ENCODE results near the gene TMEM116.
"Not testable (repeated sequence)": the region's sequence is repeated elsewhere in the genome, so short reads cannot be mapped to it uniquely, and the experiment has no call there.

Gene TMEM116

DNA sequence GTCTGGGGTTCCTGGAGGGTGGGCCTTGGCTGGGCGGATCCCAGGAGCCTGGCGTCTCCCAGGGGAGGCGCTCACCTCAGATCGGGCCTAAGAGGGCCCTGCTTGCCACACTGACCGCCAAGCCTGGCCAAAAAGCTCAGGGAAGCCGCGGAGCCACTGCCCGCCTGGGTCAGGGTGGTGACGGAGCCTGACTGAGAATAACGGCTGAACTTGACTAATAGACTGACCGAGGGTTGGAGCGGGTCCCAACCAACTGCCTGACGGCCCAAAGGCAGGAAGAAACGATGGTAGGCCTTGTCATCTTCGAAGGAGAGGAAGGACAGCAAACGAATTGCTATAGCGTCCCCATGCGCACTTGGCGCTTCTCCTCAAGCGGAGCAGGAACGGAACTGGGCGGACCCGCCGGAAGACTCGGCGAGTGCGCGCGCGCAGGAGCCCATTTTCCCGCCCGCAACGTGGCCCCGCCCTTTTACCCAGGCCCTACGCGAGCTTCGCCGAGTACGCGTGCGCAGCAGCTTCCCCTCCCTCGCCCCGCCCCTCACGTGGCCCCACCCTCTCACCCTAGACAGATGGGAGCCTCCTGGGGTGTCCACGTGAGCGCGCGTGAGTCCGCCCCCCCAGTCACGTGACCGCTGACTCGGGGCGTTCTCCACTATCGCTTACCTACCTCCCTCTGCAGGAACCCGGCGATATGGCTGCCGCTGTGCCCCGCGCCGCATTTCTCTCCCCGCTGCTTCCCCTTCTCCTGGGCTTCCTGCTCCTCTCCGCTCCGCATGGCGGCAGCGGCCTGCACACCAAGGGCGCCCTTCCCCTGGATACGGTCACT is at the start of gene TMEM116, which contains the start of gene ERP29:
Gene TMEM116 (minus strand): TSS at position 391 of the 826 bp plus-strand sequence. CDS start 7,895 bp downstream, outside the sequence.
Gene ERP29 (plus strand): TSS at position 652 of the 826 bp plus-strand sequence. CDS start 40 bp downstream, at position 692.
- DNase-seq = peak; percentile 99

DNA sequence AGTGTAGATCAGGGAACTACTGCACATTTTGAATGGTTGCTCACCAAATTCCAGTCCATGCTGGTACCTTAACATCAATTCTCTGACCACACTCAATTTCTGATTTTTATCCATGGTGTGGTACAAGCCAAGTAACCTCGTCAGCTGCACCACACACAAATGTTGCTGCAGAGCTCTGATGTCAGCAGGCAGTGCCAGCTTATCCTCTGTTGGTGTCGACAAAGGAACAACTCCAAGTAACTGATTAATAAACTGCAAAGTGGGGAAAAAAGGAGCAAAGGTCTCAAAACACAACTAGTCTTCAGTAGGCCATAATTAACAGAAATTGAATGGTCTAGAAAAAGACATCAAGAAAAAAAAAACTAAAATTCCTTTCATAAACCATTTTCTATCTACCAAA is 48.2 kb upstream of the TMEM116 start:
- no peak for DNase-seq

DNA sequence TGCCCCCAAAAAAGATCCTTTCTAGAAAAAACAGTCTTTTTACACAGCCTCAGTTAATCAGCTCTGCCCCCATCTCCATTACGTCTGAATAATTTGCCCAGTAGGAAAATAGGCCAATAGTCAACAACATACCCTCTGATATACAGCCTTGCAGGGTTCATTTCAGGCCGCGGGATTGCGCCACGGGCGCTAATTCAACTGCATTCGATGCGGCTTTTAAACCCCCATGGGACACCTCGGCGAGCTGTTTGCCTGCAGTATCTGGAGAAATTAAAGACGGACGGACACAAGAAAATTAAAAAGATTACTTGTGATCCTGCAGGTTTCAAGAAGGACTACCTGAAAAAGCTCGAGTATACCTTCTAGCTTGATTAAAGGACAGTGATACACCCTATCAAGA is 36.4 kb upstream of the TMEM116 start:
- DNase-seq = no peak

DNA sequence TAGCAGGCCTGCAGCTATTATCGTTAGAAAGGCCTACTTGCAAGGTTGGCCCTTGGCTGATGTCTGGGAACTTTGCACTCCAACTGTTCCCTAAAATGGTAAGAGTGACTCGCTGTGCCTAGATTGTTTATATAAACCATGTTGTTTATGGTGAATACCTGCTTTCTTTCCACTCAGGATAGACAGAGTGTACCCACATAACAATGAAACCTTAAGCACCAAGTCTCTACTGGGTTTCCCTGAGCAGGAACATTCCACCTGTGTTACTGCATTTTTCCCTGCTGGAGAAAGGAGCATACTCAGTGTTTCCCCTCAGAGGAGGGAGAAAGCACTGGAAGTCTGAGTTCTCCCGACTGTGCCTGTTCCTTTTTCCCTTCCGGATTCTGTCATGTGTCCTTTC is 33.0 kb upstream of the TMEM116 start:
- no peak for DNase-seq

DNA sequence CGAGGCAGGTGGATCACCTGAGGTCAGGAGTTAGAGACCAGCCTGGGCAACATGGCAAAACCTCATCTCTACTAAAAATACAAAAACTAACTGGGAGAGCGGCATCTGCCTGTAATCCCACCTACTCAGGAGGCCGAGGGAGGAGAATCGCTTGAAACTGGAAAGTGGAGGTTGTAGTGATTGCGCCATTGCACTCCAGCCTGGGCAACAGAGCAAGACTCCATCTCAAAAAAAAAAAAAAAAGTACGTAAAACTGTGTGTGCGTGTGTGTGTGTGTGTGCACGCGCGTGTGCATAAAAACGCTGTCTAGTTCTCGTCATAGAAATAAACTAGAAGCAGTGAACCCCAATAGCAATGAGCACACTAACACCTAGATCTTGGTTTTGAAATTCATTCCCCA is 23.6 kb upstream of the TMEM116 start:
- not testable (repeated sequence) for DNase-seq

DNA sequence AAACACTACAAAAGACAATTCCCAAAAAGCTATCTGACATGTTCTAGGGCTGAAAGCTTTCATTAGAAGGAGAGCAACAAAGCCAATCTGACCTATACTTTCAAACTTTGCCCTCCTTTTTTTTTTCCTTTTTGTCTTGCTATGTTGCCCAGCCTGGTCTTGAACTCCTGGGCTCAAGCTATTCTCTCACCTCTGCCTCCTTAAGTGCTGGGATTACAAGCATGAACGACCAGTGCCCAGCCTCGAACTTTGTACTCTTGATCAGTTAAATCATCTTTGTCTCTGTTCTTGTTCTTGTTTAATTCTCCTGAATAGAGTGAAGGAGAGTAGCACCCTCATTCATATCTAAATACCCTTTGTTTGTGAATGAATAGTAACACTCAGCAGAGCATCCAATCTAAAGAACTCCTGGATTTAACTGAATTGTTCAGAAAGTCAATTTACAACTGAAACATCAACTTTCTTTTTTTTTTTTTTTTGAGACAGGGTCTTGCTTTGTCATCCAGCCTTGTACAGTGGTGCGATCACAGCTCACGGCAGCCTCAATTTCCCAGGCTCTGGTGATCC is 22.3 kb upstream of the TMEM116 start:
- no peak for DNase-seq

DNA sequence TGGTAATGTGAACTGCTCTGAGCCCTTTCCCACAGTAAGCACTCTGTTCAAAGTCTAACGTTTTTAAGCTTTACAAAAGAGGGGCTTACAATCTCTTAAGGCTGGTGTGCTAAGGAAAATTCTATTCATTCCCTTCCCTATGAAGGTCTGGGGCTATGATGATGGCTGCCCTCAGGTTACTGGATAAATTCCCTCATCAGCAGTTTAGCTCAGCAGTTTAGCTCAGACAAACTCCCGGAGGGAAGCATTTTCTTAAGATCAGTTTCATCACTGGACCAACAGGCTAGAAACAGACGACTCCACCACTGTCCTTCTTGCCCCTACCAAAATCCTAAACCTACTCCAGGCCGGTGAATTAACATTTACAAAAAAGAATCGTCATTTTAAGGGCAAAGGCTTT is 19.3 kb upstream of the TMEM116 start:
- DNase-seq = no peak

DNA sequence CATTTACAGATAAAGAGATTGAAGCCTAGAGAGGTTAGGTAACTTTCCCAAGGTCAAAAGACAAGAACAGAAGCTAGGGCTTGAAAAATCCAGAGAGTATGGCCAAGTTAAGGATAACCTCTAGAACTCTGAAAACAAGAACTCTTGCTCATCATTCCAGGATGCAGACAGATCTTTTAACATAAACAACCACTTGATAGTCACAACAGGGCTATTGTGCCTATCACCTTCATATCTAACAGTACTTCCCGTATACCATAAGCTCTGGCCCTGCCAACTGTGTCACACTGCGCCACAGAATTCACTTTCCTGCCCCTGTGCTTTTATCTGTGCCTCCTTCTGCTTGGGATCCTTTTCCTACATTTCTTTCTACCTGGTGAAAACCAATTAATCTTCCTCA is 18.5 kb upstream of the TMEM116 start:
- no peak for DNase-seq

DNA sequence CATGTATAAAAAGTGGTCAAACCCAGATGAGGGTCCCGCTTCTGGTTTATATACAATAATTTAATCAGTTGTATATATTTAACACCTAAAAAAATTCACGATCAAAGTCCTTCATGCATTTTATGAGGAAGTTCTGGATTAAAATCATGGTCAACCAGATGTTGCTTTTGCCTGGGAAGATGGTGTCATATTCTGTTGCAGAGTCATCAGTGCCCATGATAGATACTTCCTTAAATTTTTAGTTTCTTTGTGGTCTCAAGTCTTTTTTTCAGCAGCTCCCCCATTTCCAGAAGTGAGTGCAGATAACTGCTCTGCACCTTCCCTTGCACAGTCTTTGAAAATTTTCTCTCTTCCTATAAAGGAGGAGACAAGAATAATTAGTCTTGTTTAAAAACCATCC is 16.3 kb upstream of the TMEM116 start:
- no peak for DNase-seq

DNA sequence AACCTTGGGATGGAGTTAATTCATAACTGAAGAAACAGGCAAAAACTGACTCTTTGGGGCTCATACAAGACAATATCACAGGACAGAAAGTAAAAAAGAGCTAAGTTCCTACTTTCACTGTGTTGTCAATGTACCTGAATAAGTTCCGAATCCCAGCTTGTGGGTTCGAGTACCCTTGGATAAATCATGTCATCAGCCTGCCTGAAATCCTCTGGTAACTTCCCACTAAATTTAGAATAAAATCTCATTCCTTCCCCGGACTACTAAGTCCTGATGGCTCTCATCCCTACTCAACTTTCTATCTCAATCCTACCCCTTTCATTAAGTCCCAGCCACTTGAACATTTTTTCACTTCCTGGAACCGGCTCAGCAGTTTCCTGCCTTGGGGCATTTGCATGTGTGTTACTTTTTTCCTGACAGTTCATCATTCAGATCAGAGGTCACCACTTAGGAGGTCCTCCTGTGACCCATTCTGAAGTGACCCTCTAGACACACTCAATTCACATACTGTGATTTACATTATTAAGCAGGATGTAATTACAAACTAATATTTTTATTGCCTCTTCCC is 12.9 kb upstream of the TMEM116 start:
- DNase-seq = peak; percentile 6

DNA sequence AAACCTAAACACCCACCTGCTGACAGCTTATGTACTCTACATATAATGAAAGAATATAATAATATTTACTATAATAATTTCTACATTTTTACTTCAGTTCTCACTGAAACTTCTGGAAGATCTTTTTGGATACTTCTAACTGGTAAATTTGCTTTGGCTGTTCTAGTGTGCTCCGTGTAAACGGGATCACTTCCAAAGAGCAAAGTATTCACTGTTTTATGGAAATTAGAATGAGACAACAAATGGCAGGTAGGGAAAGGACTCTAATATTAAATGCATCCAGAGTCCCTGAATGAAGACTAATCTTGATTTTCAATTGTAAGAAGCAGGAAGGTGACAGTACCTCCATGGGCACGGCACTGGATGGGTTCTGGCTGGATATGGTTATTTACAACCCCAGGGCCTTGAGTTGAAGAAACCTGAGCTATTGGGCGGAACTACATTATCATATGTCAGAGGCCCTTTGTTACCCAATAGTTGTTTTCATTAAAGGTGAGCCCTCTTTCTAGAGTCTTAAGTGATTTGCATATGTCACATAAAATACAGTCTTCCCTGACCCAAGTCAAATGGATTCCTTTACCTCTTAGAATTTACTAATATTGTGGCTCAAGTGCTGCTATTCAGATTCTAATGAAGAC is 10.9 kb upstream of the TMEM116 start:
- DNase-seq = no peak

DNA sequence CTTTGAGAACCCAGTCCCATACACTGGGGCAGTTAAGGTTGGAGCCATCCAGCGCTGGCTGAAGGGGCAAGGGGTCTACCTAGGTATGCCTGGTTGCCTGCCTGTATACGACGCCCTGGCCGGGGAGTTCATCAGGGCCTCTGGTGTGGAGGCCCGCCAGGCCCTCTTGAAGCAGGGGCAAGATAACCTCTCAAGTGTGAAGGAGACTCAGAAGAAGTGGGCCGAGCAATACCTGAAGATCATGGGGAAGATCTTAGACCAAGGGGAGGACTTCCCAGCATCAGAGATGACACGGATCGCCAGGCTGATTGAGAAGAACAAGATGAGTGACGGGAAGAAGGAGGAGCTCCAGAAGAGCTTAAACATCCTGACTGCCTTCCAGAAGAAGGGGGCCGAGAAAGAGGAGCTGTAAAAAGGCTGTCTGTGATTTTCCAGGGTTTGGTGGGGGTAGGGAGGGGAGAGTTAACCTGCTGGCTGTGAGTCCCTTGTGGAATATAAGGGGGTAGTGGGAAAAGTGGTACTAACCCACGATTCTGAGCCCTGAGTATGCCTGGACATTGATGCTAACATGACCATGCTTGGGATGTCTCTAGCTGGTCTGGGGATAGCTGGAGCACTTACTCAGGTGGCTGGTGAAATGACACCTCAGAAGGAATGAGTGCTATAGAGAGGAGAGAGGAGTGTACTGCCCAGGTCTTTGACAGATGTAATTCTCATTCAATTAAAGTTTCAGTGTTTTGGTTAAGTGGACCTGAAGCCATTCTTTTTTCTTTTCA is 9.5 kb upstream of the TMEM116 start:
- no peak for DNase-seq

DNA sequence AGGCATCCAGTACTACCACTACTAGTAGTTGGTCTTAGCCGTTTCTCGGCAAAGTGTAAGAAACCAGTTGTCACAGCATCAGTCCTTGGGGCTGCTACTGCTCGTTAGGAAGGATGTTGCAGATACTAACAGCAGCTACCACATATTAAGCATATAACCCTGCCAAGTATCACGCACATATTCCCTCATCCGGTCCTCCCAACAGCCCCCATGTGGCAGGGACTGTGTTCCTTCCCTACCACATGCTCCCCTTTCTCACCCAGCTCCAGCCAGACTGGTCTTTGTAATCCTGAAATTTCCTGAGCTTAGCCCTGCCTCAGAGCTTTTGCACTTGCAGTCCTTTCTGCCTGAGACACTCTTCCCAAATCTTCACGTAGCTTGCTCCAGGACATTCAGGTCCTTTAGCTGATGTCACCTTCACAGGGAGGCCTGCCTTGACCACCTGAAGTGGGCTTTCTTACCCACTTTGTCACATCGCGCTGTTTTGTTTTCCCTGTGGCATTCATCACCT is 8.0 kb upstream of the TMEM116 start:
- DNase-seq = no peak

DNA sequence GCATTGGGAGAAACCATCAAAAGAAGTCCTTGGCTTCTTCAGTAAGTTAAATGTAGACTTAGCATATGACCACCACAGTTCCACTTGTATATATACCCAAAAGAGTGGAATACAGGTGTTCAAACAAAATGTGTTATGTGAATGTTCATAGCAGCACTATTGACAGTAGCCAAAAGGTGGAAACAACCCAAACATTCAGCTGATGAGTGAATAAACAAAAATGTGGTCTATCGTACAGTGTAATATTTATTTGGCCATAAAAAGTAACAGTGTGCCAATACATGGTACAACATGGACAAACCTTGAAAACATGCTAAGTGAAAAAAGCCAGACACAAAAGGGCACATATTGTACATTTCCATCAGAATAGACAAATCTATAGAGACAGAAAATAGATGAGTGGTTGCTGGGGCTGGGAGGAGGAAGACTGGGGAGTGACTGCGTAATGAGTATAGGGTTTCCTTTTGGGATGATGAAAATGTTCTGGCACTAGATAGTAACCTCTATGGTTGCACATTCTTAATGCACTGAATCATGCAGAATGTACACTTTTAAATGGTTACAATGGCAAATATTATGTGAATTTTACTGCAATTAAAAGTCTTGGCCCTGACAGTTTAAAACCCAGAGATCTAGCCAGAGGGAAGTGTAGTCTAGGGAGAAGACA is 5.7 kb upstream of the TMEM116 start:
- no peak for DNase-seq

DNA sequence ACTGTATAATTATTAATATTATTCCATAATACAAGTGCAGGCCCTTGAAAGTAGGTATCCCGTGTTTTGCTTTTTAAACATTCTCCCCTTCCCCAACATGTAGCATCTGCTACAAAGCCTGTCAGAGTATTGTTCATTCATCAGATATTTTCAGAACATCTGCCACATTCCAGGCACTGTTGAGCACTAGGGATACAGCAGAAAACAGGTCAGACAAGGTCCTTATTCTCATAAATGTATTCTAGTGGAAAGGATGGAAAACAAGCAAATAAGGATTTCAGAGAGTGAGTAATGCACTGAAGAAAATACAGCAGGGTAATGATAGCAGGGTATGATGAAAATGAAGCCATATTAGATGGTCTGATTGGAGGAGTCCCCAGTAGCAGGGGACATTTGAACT is 4.1 kb upstream of the TMEM116 start:
- DNase-seq = no peak

DNA sequence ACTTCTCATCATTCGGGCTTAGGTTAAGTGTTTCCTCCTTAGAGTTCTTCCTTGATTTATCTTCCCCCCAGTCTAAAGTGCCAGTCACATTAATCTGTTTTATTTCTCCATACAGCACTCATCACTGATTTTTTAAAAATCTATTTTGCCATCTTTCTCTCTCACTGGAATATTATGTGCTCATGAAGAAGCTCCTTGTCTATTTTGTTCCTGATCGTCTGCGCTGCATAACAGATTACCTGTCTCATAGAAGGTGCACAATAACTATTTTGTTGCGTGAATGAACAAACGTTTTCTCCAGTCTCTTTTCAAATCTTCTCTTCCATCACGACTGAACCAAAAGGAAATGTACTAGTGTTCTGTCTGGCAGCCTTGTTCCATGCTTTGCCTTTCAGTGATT is 3.0 kb upstream of the TMEM116 start:
- DNase-seq = no peak

DNA sequence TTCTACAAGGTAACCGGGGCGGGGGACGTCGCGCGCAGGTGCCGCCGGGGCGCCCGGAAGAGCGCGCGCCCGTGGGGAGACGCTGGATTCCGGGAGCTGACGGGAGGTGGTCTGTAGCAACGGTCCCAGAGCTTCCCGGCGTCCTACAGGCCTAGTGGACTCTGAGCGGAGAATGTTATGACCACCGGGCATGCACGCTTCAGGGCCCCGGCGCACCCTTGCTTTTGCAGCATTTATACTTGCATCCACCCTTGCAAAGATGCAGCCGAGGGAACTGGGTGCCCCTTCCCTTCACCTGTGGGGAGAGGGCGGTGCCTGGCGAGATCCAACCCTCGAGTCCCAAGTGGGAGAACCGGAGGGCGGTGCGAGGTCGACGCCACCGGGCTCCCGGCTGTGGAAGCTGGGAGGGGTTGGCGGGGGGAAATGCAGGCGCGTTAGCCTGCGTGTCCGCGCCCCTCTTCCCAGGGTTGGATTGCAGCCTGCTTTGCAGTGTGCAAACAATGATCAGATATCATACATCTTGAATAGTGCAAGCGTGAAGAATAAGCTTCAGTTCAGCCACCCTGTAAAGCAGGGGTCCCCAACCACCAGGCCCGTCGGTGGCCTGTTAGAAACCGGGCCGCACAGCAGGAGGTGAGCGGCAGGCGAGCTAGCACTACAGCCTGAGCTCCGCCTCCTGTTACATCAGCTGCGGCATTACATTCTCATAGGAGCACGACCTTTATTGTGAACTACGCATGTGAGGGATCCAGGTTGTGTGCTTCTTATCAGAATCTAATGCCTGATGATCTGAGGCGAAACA is 837 bp upstream of the TMEM116 start:
- DNase-seq = peak; percentile 76

DNA sequence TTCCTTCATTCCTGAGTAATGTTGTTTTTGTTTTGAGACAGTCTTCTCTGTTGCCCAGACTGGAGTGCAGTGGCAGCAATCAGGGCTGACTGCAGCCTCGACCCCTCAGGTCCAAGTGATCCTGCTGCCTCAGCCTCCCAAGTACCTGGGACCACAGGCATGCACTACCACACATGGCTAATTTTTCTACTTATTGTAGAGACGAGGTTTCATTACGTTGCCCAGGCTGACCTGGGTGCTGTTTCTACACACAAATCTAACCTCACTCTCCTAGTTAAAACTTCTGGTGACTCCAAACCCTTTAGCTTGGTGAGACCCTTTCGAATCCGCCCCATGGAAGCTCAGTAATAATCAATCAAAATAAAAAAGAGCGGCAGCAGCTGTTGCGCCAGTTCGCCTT is 1.3 kb downstream of the TMEM116 start:
- no peak for DNase-seq

DNA sequence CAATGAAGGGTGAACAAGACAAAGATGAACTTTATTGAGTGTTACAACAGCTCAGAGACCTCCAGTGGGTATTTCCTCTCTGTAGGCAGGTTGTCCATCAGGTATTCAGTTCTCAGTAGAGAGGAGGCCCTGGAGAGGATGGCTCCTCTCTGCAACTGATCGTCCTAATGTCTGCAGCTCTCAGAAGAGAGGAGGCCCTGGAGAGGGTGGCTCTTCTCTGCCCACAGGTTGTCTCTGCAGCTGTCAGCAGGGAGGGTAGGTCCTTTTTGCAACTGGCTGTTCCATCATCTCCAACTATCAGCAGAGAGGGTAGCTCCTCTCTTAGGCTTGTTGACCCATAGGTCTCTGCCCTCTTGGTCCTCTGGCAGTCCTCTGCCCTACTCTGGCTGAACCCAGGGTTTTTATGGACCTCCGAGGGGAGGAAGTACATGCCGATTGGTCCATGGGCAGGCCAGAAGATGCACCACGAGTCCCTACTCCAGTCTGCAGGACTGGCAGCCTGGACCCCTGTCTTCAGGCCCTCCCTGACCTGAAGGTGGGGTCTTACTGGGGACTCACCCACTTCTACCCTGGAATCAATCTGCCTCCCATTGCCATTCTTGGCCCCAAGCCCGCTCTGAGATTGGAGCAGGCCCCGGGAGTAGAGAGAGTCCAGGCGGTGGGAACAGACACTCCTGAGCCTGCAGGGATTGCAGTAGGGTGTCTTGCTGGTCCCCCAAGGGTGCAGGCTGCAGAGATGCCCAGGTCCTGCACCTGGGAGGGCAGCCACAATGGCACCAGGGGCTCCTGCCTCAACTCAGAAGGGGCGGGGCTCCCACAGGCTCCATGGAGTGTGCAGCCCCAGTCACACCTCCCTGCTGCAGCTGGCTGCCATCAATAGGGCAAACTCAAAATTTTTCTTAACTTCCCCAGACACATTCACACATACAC is 2.3 kb downstream of the TMEM116 start:
- no peak for DNase-seq

DNA sequence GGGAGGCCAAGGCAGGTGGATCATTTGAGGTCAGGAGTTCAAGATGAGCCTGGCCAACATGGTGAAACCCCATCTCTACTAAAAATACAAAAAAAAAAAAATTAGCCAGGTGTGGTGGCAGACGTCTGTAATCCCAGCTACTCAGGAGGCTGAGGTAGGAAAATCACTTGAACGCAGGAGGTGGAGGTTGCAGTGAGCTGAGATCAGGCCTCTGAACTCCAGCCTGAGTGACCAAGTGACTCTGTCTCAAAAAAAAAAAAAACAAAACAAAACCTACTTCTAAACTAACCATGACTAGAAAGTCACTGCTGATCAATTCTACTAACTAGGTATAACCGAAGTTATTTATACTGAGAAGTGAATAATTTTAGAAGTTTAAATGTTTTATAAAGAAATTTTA is 3.4 kb downstream of the TMEM116 start:
- DNase-seq = not testable (repeated sequence)
